NCI-H748 treated with DMSO at 0.1 percent for 48 hours (cell line): ENCODE measurements around the gene PLAAT2.
"Not testable (repeated sequence)": the region's sequence is repeated elsewhere in the genome, so short reads cannot be mapped to it uniquely, and the experiment has no call there.

Experiments
- DNase-seq: peaks from one replicate; lab custom pipeline; 2025; lab: John Stamatoyannopoulos, UW

PLAAT2 gene

DNA sequence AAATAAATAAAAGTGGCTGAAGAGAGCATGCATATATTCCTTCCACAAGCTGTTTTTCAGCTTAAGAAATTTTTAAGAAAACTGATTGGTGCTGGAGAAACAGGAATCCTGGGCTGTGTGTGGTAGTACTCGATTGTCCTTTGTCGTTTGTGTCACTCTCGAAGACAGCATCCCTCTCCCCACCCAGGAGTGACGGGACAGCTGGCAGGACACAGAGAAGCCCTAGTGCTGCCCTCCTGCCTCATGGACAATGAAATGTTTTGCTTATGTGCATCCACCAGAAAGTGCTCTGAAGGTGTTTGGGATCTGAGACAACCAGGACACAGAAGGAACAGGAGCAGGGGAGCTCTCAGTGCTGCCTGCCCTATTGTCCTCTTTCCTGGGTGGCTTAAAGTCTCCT lies 13.8 kb downstream of the PLAAT2 start:
- no peak for DNase-seq

- DNase-seq = no peak
Measured at GRCh38 chr11:63548178-63548577, 15.0 kb downstream of the PLAAT2 start.

DNA sequence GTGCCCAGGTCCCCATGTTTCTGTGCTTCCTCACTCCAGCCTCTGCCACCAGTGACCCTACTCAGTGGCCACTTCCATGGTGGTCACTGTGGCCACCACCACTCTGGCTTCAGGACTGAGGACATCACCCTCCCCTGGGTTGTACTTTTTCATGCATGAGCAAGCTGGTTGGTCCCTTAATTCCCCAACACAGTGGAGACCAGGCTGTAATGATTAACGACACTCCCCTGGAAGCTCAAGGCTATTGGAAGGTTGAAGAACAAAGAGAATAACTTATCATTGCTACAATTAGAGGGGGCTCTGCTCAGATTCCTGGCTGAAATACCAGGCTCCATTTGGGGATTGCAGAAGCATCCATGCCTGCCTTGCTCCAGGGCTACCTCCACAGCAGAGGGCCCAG lies 16.1 kb downstream of the PLAAT2 start:
- DNase-seq = no peak

GRCh38 chr11:63543711-63544110 lies 19.5 kb downstream of the PLAAT2 start:
- no peak for DNase-seq

GRCh38 chr11:63542506-63542905 lies 20.7 kb downstream of the PLAAT2 start:
- DNase-seq = not testable (repeated sequence)

DNA sequence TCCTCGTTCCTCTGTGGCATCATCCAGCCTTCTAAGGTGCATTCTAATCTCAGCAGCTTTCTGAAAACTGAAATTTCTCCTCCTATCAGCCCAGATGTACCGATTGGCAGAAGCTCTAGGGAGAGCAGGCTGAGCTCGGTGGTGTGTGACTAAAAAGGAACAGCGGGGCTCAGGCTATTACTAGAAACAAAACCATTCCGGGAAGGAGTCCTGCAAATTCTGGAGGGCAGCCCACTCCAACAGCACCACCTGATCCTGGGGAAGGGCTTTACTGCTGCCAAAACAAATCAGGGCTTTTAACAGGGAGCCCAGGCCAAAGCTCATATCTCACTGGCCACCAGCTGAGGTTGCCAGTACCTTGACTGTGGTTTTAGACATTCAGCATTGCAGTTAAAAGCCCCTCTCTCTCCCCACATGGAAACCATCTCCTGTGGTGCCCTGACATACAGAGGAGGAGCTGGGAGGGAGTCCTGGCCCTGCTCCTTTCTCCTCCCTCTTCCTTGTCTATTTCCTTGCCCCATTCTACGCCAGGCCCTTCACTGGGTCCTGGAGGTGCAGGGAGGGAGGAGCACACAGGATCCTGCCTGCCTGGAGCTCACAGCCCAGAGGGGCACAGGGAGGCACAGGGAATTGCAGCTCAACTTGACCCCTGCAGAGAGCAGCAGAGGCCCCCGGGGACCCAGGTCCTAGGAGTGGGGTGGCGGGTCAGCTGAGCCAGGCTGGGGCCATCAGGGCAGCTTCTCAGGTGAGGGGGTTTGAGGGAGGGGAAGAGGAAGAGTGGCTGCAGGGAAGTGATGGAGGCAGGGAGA lies 25.7 kb downstream of the PLAAT2 start:
- DNase-seq = no peak

DNA sequence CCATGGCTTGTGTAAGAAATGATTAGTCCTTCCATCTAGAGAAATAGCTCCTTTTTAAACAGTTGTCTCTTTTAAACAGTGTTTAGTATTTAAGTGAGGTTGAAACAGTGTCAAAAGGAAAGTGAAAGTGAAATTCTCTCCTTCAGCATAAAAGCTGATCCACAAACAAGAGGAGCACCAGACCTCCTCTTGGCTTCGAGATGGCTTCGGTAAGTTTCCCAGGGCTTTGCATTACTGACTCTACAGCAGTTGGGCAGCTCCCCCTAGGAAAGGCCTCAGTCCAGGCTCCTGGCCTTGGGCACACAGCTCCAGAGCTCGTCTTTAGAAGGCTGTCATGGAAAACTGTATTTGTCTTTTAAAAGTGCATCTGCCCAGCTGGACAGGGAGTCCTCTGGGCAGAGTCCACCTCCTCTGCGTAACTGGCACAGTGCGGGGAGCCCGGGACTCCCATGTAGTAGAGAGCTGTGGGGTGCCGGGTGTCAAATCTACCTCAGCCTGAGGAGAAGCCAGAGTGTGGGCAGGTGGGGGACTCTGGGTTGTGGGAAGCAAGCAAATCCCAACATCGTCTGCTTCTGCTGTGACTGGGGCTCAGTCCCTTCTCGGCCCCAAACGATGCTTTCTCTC lies 26.4 kb downstream of the PLAAT2 start, which contains the start of gene PLAAT4:
PLAAT4 (plus strand) TSS at position 140 of the 624 bp plus-strand sequence; CDS start at position 201, 61 bp downstream.
- no peak for DNase-seq

DNA sequence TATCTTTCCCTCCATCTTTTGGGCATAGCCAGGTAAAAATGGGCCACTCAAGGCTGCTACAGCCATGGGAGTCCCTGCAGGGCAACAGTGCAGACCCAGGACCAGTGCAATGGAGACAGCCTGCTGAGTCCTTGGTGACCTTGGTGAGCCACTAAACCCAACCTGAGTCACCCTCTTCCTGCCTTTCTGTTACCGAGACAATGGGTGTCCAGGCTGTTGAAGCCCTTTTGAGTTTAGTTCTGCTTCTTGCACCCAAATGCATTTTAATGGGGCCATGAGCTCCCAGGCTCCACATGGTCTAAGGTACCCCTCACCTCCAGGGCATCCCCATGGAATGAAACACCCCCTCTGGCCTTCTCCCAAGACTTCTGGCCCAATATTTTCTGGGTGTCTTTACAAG lies 27.4 kb downstream of the PLAAT2 start:
- no peak for DNase-seq

DNA sequence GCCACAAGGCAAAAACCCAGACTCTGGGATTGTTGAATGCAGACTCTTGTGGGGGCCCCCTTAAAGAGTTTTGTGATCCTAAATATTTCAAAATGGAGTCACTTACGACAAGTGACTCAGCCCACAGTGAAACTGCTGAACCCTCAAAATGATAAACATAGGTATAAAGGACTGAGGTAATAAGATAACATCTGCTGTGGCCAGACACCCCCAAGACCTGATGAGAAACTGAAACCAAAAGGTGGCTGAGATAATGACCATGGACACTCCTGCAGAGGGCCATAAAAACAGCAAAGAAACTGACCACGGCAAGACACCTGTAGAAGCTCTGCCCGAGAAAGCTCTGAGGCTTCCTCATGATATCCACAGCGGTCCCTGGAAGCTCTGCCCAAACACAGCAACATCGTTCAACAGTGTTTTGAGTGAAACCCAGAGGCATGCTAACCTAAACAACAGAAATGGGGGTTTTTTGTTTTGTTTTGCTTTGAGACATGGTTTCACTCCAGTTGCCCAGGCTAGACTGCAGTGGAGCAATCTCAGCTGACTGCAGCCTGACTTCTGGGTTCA lies 28.2 kb downstream of the PLAAT2 start:
- DNase-seq = no peak

- no peak for DNase-seq
Measured at GRCh38 chr11:63534076-63534475, 29.1 kb downstream of the PLAAT2 start.

DNA sequence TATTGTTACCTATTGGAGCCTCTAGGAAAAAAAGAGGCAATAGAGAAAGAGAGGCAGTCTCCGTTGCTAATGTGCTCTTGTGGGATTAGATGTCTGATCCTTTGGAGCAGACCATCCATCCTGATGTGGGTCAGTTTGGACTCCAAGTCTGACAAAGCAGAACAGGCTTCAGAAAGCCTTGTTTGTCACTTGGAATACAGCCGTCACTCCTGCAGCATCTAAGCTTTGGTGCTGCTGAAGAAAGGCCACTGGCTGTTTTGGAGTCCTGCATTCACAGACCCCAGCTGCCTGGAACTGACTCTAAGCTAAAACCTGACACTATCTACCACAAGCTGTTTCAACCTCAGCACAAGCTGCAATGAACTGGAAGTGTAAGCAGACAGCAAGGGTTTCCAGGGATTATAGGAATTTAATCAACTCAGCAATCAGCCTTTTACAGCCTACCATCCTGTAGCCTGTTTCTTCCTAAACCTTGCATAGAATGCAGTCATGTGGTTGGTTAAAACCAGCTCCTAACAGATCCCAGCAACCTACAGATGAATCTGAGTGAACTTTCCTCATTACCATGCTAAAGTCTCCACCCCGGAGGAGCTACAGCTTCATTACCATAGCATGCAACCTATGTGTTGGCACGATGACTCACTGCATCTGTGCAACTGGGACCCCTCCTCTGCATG lies 30.2 kb downstream of the PLAAT2 start:
- DNase-seq = no peak

DNA sequence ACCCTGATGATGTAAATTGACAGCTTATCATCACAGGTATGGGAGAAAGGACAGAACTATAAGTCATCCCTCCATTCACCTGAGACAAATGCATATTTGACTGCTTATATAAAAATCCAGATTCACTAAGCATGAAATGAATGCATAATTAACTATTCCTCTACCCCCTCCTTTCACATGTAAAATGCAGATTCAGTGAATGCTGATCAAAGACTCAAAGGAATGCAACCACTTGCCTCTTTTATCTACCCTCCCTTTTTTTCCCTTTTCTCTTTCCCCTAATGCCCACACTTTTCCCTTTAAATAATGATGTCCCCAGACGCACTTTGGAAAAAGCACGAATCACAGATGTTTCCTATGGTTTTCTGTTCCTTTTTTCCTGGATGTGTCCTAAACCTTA lies 31.1 kb downstream of the PLAAT2 start:
- DNase-seq = no peak

GRCh38 chr11:63531074-63531792 lies 31.9 kb downstream of the PLAAT2 start:
- DNase-seq = not testable (repeated sequence)

- no peak for DNase-seq
Measured at GRCh38 chr11:63530021-63530420, 33.2 kb downstream of the PLAAT2 start.

- DNase-seq = not testable (repeated sequence)
Measured at GRCh38 chr11:63529373-63529772, 33.8 kb downstream of the PLAAT2 start.

DNA sequence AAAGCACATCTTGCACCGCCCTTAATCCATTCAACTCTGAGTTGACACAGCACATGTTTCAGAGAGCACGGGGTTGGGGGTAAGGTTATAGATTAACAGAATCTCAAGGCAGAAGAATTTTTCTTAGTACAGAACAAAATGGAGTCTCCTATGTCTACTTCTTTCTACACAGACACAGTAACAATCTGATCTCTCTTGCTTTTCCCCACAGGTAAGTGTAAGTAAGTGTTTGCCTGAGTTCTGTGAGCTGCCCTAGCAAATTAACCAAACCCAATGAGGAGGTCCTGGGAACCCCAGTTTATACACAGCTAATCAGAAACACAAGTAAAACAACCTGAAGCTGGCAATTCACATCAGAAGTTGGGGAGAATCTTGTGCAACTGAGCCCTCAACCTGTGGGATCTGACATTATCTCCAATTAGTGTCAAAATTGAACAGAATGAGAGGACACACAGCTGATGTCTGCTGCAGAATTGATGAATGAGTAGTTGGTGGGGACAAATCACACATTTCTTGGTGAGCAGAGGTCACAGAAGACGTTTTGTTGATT lies 34.4 kb downstream of the PLAAT2 start:
- not testable (repeated sequence) for DNase-seq

- DNase-seq = not testable (repeated sequence)
Measured at GRCh38 chr11:63528156-63528555, 35.0 kb downstream of the PLAAT2 start.

- DNase-seq = no peak
Measured at GRCh38 chr11:63527667-63528066, 35.5 kb downstream of the PLAAT2 start.

- no peak for DNase-seq
Measured at GRCh38 chr11:63523151-63523550, 40.0 kb downstream of the PLAAT2 start.

GRCh38 chr11:63521896-63522295 lies 41.3 kb downstream of the PLAAT2 start:
- no peak for DNase-seq

- no peak for DNase-seq
Measured at GRCh38 chr11:63520606-63521170, 42.5 kb downstream of the PLAAT2 start.
